Endothelial cell of umbilical vein (primary cell): ENCODE results near the gene CYP39A1.

Experiments
- EZH2 ChIP-seq: IDR thresholded peaks from 2 replicates; pipeline ENCODE4 v1.6.1; 2012; ENCODE audit warnings: borderline replicate concordance, low read depth, mild to moderate bottlenecking, moderate library complexity, low read length, inconsistent platforms; ENCODE audit not compliant: severe bottlenecking
- GATA2 ChIP-seq: IDR thresholded peaks from 2 replicates; pipeline ENCODE4 v1.7.0; 2011; ENCODE audit warnings: low read depth, mild to moderate bottlenecking, moderate library complexity, mixed read lengths, low read length; ENCODE audit not compliant: insufficient read length, insufficient read depth
- POLR2AphosphoS5 ChIP-seq: IDR thresholded peaks from 2 replicates; pipeline ENCODE4 v1.6.1; 2012; ENCODE audit warnings: low read depth, mild to moderate bottlenecking, control low read depth, low read length, moderate library complexity; ENCODE audit not compliant: insufficient read depth

- TF ChIP-seq POLR2AphosphoS5, result no peak
- TF ChIP-seq EZH2, result no peak
- no peak for TF ChIP-seq GATA2
Measured at GRCh38 chr6:46661483-46661882, 8.9 kb upstream of the CYP39A1 start.
